Hepatocyte (in vitro differentiated cells): ENCODE results near the gene ABLIM1.

Experiments used
- EZH2 ChIP-seq: fragments of 200-600 bp; sonication (generic); IDR thresholded peaks from 2 replicates; pipeline ENCODE4 v1.6.1; 2016; ENCODE audit warnings: antibody characterized with exemption, mild to moderate bottlenecking, borderline replicate concordance
- EZH2phosphoT487 ChIP-seq: fragments of 200-600 bp; sonication (generic); IDR thresholded peaks from one replicate; pipeline ENCODE4 v1.6.1; 2018; ENCODE audit warnings: antibody characterized with exemption, mild to moderate bottlenecking, low read depth, moderate library complexity; ENCODE audit not compliant: unreplicated experiment, severe bottlenecking
- TF ChIP-seq, protein P1 (sequence below): fragments of 200-600 bp; sonication (generic); IDR thresholded peaks from 2 replicates; pipeline ENCODE4 v1.5.1; 2016; ENCODE audit warnings: antibody characterized with exemption, mild to moderate bottlenecking; ENCODE audit not compliant: poor library complexity

DNA sequence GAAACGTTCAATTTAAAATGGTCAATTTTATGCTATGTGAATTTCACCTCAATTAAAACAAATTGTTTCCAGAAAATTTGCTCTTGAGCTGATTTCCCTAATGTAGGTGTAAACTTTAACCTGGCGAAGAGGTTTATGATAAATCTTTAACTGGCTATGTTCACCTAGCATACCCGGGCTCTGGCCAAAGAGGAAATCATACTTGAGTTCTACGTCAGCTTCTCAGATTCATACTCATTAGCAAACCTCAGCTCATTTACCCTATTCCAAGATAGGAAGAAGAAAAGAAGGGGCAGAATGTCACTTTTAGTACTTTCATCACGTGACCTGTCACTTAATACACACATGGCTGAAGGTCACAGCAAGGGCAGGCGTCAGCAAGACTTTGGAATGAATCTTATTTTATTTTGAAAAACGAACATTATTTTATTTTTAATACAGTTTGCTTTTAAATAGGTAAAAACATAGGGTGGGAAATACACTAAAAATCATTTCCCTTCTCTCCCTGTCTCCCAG is 97.0 kb downstream of the ABLIM1 start:
- TF ChIP-seq, protein P1, sequence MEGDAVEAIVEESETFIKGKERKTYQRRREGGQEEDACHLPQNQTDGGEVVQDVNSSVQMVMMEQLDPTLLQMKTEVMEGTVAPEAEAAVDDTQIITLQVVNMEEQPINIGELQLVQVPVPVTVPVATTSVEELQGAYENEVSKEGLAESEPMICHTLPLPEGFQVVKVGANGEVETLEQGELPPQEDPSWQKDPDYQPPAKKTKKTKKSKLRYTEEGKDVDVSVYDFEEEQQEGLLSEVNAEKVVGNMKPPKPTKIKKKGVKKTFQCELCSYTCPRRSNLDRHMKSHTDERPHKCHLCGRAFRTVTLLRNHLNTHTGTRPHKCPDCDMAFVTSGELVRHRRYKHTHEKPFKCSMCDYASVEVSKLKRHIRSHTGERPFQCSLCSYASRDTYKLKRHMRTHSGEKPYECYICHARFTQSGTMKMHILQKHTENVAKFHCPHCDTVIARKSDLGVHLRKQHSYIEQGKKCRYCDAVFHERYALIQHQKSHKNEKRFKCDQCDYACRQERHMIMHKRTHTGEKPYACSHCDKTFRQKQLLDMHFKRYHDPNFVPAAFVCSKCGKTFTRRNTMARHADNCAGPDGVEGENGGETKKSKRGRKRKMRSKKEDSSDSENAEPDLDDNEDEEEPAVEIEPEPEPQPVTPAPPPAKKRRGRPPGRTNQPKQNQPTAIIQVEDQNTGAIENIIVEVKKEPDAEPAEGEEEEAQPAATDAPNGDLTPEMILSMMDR, result no peak
- TF ChIP-seq EZH2 (no peak), EZH2phosphoT487 (no peak)
